Activated CD8-positive, alpha-beta memory T cell treated with anti-CD3 and anti-CD28 coated beads for 36 hours (primary cell): ENCODE measurements around the gene MRPL12. TPM values are rescaled to one million over a fixed set of nuclear protein-coding genes. Genes with fewer than 3 reads are reported as not detected.
"Not testable (repeated sequence)": the region's sequence is repeated elsewhere in the genome, so short reads cannot be mapped to it uniquely, and the experiment has no call there.

Source experiments
- CTCF ChIA-PET: fragments of 350-600 bp; sonication (Branson Sonifier 250); formaldehyde crosslinking; loops from one replicate; lab custom pipeline; 2021; ENCODE audit warnings: antibody characterized with exemption; lab: Charles Lee
- POLR2A ChIA-PET: fragments of 350-600 bp; sonication (Branson Sonifier 250); formaldehyde crosslinking; loops from one replicate; lab custom pipeline; 2021; ENCODE audit warnings: antibody characterized with exemption; lab: Charles Lee
- total RNA-seq, 2 experiments: library from RNA; stranded (reverse); gene quantifications; one replicate each; pipeline ENCODE4 v1.2.3, GENCODE V29; 2021

Gene MRPL12
- total RNA-seq, 2 experiments from 2014 or later = 230 to 235 TPM

DNA sequence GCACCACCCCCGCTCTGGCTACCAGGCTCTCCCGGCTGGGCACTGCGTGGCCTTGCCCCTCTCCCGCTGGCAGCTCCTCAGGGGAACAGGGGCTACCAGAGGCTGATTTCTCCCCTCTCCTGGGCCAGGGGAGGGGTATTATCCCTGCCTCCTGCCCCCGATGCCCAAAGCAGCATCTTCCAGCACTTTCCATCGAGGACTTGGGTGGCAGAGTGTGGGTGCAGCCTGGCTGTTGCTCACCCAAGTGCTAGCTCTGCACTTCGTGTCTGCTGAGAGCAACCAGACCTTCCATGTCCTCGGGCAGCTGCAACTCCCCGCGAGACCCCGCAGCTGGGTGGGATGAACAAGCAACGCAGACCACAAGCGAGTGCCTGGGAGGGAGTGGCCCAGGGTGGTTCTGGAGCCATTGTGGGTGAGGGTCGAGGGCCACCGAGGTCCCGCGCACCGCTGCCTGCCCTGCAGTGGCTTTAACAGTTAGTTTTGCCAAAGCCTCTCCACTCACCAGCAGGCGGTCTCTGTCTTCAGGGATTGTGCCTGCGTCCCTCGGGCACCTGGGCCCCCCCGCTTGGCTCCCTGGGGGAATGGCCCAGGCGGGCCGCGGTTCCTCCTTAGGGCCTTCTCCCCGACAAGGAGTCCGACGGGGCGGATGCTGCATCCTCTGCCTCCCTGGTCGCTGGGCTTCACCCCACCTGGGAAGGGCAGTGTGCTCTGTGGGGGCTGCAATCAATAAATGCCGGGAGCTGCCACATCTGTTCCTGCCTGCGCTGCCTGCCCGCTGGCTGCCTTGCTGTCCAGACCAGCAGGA, 17.3 kb downstream of the MRPL12 start:
- ChIA-PET CTCF (interaction anchor here (0.6 kb wide), 1 partner anchor 223 kb away, joined by 4 read pairs; no protein-coding TSS in a partner anchor), POLR2A (no interaction called here)

DNA sequence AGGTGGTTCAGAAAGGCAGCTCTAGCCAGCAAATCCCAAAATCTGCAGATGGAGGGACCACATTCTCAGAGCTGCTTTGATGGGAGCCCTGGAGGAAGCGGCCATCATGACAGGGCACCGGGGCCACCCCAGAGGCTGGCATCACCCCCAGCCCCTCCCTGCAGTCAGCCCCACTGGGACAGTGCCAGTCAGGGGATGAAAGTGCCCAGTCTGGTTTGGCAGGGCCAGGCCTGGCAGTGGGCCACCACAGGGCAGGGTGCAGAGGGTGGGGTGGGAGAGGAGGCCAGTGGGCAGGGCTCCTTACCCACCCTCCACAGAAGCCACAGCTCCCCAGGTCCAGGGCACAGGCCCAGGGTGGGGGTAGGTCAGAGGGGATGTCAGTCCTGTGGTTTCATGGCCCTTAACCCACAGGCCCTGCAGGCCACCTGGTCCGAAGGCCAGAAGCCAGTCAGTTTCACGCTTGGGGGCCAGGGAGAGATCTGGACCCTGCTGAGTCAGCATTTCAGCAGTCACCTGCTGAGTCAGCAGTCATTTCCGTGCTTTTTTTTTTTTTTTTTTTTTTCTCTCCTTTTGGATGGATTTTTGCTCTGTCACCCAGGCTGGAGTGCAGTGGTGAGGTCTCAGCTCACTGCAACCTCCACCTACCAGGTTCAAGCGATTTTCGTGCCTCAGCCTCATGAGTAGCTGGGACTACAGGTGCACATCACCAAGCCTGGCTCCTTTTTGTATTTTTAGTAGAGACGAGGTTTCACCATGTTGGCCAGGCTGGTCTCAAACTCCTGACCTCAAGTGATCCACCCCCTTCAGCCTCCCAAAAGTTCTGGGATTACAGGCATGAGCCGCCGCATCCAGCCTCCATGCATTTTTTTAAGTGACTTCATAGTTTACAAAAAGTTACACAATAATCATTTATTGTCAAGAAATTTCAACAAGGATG, 19.3 kb downstream of the MRPL12 start:
- ChIA-PET POLR2A (interaction anchor here (0.7 to 1.1 kb wide), 2 partner anchors 13 to 611 kb away, joined by 4 to 11 read pairs; no protein-coding TSS in a partner anchor), CTCF (no interaction called here)

DNA sequence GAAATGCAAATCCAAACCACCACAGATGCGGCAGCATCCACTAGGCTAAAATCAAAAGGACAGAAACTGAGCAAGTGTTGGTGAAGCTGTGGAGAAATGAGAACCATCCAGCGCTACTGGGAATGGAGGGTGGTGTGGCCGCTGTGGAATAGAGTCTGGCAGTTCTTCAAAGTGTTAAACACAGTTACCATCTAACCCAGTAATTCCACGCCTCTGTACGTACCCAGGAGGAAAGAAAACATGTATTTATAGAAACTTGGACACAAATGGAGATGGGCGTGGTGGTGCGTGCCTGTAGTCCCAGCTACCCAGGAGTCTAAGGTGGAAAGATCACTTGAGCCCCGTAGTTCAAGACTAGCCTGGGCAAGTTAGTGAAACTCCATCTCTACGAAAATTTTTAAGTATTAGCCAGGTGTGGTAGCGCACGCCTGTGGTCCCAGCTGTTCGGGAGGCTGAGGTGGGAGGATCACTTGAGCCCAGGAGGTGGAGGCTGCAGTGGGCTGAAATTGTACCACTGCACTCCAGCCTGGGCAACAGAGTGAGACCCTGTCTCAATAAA, 20.6 kb downstream of the MRPL12 start:
- ChIA-PET CTCF (no interaction called here), POLR2A (interaction anchor here (0.6 kb wide), 1 partner anchor 36 kb away, joined by 3 read pairs; no protein-coding TSS in a partner anchor)

DNA sequence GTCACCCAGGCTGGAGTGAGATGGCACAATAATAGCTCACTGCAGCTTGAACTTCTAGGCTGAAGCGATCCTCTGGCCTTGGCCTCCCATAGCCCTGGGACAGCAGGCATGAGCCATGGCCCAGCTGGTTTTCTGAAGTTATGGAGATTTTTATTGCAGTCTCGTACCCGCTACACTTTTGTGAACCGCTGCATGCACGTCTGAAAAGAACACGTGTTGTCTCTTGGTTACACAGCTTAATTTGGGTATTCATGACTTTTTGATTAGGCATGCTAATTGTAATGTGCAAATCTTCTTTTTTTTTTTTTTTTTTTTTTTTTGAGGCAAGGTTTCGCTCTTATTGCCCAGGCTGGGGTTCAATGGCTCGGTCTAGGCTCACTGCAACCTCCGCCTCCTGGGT, 22.3 kb downstream of the MRPL12 start:
- POLR2A ChIA-PET = interaction anchor here (0.6 kb wide), 1 partner anchor 329 kb away, joined by 8 read pairs; no protein-coding TSS in a partner anchor
- CTCF ChIA-PET = no interaction called here

DNA sequence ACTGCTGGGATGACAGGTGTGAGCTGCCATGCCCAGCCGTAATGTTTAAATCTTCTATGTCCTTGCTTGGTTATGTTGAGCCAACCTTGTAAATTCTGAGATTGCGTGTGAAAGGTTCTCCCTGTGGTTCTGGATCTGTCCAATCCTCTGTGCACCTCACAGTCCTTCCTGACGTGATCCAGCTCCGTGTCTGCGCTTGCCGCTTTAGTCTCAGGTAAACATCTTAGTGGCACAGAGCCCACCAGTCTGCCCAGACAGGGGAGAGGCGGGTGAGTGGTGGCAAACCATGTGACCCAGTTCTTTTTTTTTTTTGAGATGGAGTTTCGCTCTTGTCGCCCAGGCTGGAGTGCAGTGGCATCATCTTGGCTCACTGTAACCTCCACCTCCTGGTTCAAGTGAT, 22.8 kb downstream of the MRPL12 start:
- CTCF ChIA-PET = no interaction called here
- POLR2A ChIA-PET = interaction anchor here (0.6 kb wide), 1 partner anchor 143 kb away, joined by 3 read pairs; no protein-coding TSS in a partner anchor

DNA sequence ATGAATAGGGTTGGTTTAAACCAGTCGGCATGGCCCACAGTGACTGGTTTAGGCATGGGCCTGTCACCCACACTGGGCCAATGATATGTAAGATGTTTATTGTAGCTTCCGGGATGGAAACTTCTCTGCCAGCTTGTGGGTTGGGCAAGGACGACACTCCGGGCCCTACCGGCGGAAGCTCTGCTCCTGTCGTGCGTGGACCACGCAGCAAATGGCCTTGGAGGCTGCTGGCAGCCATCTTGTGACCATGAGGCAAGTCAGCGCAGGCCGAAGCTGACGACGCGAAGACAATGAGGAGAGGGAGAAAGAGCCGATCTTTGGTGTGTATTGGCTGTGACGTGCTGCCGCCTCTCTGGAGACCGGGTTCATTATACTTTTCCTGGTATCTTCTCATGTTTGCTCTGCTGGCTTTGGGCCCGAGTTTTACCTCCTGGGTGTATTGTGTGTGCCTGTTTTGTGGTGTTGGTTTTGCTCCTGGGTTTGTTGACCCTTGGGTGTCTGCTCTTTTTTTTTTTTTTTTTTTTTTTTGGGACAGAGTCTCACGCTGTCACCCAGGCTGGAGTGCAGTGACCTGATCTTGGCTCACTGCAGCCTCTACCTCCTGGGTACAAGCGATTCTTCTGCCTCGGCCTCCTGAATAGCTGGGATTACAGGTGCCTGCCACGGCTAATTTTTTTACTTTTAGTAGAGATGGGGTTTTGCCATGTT, 24.3 kb downstream of the MRPL12 start:
- CTCF ChIA-PET = no interaction called here
- POLR2A ChIA-PET = interaction anchor here (0.7 kb wide), 1 partner anchor 43 kb away, joined by 10 read pairs; no protein-coding TSS in a partner anchor

DNA sequence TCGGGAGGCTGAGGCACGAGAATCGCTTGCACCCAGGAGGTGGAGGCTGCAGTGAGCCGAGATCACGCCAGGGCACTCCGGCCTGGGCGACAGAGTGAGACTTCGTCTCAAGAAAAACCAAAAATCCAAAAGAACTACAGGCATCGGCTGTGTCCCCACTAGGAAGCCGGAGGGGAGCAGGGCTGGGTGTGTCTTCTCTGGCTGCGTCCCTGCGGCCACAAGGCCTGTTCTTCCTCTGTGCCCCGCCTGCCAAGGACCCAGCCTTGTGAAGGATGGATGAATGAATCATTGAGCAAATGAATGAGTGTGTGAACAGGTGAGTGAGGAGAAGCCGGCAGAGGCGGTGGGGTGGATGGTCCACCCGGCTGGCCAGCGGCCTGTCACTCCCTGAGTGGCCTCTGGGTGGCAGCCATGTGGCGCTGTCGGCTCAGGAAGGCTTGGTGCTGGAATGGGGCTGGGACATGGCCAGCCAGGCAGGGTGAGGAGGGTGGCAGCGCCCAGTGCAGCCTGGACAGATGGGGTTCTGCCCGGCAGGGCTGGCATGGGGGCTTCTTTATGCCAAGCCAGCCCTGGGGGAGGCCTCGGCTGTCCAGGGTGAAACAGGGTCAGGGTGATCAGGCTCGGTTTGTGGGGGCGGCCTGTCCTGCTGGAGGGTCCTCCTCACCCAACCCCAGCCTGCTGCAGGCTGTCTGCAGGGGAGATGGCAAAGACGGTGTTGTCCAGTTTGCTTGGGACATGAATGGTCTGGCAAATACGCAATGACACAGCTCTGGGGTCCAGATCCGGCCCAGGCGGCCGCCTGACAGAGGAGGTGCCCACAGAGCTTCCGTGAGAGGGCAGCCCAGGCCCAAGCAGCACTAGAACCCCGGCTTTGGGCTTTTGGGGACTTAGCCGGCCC, 30.6 kb downstream of the MRPL12 start:
- ChIA-PET POLR2A (no interaction called here), CTCF (interaction anchor here (0.6 to 0.7 kb wide), 2 partner anchors 75 to 125 kb away, joined by 3 read pairs; no protein-coding TSS in a partner anchor)

DNA sequence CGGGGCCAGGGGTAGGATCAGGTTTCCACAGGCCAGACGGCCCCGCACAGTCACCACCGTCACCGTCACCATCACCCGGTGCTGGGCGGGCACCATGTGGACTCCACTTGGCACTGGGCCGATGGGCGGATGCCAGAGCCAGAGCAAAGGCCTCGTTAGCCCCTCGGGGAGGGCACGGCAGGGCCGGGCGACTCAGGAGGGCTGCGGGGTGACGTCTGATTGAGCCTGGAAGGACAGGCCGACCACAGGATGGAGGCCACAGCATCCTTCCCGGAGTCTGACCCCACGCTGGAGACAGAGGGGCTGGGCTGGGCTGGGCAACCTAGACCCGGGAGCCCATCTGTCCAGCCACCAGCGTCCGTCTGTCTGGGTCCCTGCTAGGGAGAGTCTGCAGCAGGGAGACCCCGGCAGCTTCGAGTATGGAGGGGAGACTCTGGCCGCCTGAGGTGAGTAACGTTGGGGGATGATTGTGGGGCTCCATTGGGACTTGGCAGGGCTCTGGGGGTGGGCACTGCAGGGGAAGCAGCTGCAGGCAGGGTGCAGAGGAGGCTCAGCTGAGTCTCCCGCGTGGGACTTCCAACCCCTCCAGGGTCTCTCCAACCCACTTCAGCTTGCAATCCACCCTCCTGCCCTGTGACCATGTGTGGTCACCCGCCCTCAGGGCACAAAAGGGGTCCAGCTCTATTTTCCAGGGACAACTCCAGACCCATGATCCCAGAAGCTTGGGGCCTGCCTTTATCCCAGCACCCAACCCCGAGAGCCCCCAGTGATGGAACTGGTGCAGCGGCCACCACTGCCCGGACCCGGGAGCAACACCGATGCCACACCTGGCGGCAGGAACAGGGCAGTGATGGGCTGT, 31.5 kb downstream of the MRPL12 start:
- POLR2A ChIA-PET = no interaction called here

DNA sequence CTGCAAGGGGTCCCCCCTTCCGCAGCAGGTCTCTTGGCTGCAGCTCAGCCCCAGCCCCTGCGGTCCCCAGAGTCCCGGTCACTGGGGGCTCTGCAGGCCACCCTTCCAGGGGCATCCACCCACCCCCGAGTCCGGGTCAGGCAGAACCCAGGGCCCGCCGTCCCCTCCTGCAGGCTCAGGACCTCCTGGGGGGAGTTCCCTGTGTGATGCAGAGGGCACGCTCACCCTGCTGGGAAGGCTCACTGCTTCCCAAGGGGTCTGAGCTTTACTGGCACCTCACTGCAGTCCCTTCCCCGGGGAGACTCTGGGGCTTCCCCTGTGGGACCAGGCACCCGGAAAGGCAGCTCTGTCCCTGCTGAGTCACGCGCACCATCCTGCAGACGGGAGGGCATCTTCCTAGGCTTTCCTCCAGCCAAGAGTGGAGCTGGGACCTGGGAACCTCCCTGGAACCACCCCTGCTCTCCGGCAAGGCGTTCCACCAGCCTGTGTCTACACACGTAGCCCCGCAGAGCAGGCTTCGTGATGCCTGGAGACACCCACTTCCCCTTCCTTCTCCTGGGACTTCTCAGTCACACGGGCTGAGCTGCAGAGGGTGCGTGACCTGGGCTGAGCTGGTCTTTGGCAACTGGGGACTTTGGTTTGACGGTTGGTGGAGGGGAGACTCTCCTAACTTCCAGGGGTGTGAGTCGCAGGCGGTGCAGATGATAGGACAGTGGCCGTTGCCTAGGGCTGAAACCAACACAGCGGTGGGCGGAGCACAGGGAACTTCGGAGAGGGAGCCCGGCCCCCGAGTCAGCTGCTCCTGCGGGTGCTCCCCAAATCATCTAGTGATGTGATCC, 32.3 kb downstream of the MRPL12 start:
- ChIA-PET POLR2A (no interaction called here), CTCF (interaction anchor here (0.7 to 1.2 kb wide), 3 partner anchors 57 to 93 kb away, joined by 3 to 4 read pairs (median 3); no protein-coding TSS in a partner anchor)

More for the DNA sequence above, 31.5 kb downstream of the MRPL12 start:
- CTCF ChIA-PET = interaction anchor here (0.6 to 1.2 kb wide), 4 partner anchors 56 to 124 kb away, joined by 3 to 4 read pairs (median 3); no protein-coding TSS in a partner anchor

DNA sequence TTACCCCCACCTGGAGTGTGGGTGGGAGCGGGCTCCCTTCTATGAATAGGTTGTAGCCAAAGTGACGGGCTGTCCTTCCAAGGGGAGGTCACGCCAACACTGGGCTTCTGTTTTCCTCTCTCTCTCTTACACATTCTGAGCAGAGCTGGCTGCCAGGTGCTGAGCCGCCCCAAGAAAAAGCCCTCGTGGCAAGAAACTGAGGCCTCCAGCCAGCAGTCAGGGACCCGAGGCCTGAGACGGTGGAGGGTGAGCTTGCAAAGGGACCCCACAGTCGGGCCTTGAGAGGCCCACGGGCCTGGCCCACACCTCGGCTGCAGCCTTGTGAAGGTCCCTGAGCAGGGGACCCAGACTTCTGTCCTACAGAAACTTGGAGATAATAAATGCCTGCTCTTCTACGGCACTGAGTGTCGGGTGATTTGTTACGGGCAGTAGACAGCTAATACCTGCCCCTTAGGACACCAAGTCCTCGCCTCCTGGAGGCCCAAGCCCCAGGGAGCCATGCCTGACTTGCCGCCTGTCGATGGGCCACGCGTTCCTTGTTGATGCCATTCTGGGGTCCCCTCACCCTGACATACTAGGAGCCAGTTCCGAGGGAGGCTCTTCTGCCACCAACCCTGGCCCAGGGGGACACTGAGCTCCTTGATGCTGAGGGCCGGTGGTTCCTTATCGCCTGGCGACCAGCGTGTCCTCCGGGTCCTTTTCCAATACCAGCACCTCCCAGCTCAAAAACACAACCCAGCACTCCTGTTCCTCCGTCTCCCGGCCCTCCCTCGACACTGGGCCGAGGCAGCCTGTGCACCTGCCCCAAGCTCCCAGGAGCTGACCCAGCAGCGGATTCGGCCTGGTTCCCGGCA, 35.0 kb downstream of the MRPL12 start:
- POLR2A ChIA-PET = no interaction called here
- CTCF ChIA-PET = no interaction called here

DNA sequence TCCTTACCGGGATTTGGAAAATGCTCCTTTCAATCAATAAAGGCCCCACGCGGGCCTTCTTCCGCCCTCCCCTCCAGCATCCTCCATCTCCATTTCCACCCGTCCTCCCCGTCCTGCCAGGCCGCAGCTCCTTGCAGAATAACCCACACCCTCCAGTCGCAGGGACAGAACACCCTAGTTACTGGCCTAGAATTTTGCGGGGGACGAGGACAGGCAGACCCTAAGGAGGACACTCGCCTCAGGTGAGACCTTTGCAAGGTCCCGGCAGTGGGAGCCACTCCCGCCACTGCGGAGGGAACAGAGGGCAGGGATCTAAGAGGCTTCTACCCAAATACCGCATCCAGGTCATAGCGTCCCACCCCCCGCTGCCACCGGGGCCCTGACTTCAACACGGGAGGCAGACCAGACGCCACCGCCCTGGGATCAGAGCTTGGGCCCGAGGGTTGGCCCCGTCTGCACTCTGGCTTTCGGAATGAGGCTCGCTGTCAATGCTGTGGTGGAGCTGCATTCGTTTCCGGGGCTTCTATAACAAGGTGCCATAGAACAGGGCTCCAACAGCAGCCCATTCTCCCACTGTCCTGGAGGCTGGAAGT, 35.7 kb downstream of the MRPL12 start:
- ChIA-PET CTCF (no interaction called here), POLR2A (no interaction called here)

DNA sequence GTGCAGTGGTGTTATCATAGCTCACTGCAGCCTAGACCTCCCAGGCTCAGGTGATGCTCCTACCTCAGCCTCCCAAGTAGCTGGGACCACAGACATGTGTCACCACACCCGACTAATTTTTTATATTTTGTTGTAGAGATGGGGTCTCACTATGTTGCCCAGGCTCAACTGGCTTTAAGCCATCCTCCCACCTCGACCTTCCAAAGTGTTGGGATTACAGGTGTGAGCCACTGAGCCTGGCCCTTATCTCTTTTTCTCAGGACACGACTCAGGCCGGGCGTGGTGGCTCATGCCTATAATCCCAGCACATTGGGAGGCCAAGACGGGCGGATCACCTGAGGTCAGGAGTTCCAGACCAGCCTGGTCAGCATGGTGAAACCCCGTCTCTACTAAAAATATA, 36.4 kb downstream of the MRPL12 start:
- POLR2A ChIA-PET = not testable (repeated sequence)
- CTCF ChIA-PET = interaction anchor here (1.3 kb wide), 1 partner anchor 55 kb away, joined by 3 read pairs; no protein-coding TSS in a partner anchor

DNA sequence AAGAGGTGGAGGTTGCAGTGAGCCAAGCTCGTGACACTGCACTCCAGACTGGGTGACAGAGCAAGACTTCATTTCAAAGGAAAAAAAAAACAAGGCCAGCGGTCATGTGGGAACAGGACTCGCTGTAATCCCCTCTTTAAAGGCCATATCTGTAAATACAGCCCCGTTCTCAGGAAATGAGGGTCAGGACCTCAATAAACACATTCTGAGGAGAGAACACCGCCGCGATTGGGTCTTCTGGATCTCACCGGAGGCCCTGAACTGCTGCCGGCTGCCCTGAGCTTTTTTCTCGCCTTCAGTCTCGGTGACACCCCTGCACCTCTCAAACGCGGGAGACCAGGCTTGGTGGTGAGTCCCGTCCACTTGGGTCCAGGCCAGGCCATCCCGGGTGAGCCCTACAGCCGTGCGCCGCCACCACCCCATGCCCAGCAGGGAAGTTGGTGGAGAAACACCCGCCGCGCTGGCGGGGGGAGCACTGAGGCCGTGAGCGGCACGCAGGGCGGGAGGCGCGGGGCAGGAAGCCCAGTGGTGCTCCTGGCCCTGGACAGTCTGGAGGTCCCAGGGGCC, 37.3 kb downstream of the MRPL12 start:
- ChIA-PET CTCF (interaction anchor here (1.3 kb wide), 1 partner anchor 54 kb away, joined by 3 read pairs; no protein-coding TSS in a partner anchor), POLR2A (no interaction called here)

DNA sequence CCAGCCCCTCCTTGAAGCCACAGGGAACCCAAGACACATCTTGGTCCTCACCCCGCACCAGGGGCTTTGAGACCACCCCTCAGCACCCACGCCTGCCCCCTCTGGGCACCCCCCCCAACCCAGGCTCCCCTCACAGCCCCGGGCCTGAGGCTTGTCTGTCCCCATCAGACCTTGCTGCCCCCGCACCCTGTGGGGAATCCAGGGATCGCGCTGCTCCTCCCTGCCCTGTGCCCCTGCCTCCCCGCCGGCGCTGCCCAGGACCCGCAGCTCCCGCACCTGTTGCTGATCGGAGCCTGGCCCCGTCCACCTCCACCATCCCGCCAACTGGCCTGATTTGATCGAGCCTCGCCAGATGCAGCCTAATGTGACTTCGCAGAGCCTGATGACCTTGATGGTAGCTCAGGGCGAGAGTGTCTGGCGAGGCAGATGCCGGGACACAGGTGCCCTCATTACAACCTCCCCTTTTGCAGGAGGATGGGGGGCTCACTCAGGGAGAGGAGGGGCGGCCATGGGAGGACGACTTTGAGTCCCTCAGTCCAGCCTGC, 38.0 kb downstream of the MRPL12 start:
- POLR2A ChIA-PET = no interaction called here
- CTCF ChIA-PET = no interaction called here
